ENCODE data around the gene SLC30A3. TPM values are rescaled to one million over a fixed set of nuclear protein-coding genes. Genes with fewer than 3 reads are reported as not detected.

Gene SLC30A3
- total RNA-seq, 3 donors from 2014 or later = 0.15 to 0.43 (median 0.18) TPM

GRCh38 chr2:27258051-27258450 is 4.8 kb downstream of the SLC30A3 start:
- Mint-ChIP-seq H3K4me3 (no peak overlapping the region), H3K27me3 (ENCODE audit: low read depth) (peaks cover 69% of the 10 kb centered on the region), H3K36me3 (ENCODE audit: insufficient read depth) (no peaks in the 10 kb centered on the region), H3K9me3 (no peaks in the 10 kb centered on the region), H3K4me1 (ENCODE audit: low read depth) (peaks cover 13% of the 10 kb centered on the region)
- no peak for DNase-seq
- no peak for ATAC-seq

DNA sequence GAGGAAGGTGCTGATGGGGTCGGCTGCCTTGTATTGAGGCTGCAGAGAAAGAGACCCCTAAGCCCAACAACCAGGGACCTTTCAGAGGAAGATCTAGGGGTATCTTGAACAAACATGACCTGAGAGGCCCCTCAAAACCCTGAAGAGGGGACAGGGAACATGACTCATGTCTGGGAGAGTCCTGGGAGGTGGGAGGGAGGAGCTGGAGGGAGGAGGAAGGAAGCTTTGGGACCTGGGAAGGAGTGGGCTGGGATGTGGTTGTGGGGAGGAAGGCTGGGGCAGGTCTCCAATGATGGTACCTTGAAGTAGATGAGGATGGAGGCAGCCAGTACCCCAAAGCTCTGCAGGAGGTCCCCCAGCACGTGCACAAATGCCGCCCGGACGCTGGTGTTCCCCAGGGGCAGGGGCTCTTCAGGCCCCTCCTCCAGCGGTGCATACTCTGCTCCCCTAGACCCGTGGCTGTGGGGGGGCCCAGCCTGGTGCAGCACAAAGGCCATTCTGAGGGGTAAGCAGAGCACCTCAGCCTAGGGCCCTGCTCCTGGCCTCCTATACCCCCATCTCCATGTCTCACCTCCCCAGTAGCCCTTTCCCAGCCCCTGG is 5.9 kb downstream of the SLC30A3 start:
- no peaks in the 10 kb centered on the region for H3K9me3 Mint-ChIP-seq
- DNase-seq = no peak
- no peak for ATAC-seq
- no peak overlapping the region for H3K4me3 Mint-ChIP-seq
- H3K4me1 Mint-ChIP-seq (ENCODE audit: low read depth) = peaks cover 12% of the 10 kb centered on the region
- H3K36me3 Mint-ChIP-seq (ENCODE audit: insufficient read depth) = no peaks in the 10 kb centered on the region
- peaks cover 73% of the 10 kb centered on the region for H3K27me3 Mint-ChIP-seq (ENCODE audit: low read depth)

GRCh38 chr2:27255660-27256059 is 7.2 kb downstream of the SLC30A3 start:
- ATAC-seq (no peak), DNase-seq (no peak)
- Mint-ChIP-seq H3K9me3 (no peaks in the 10 kb centered on the region), H3K4me3 (no peak overlapping the region), H3K36me3 (ENCODE audit: insufficient read depth) (no peaks in the 10 kb centered on the region), H3K4me1 (ENCODE audit: low read depth) (no peaks in the 10 kb centered on the region), H3K27me3 (ENCODE audit: low read depth) (peaks cover 69% of the 10 kb centered on the region)

- Mint-ChIP-seq H3K4me1 (ENCODE audit: low read depth) (no peaks in the 10 kb centered on the region), H3K4me3 (no peak overlapping the region), H3K36me3 (ENCODE audit: insufficient read depth) (no peaks in the 10 kb centered on the region), H3K9me3 (no peaks in the 10 kb centered on the region), H3K27me3 (ENCODE audit: low read depth) (peaks cover 65% of the 10 kb centered on the region)
- ATAC-seq (no peak), DNase-seq (no peak)
Observed at GRCh38 chr2:27255187-27255586, 7.7 kb downstream of the SLC30A3 start.

- Mint-ChIP-seq H3K36me3 (ENCODE audit: insufficient read depth) (no peaks in the 10 kb centered on the region), H3K9me3 (no peaks in the 10 kb centered on the region), H3K27me3 (ENCODE audit: low read depth) (peaks cover 43% of the 10 kb centered on the region), H3K4me3 (no peak overlapping the region), H3K4me1 (ENCODE audit: low read depth) (no peaks in the 10 kb centered on the region)
- DNase-seq (no peak), ATAC-seq (no peak)
Observed at GRCh38 chr2:27251766-27252165, 11.1 kb downstream of the SLC30A3 start.

- no peak for ATAC-seq
- Mint-ChIP-seq H3K4me1 (ENCODE audit: low read depth) (no peaks in the 10 kb centered on the region), H3K9me3 (no peaks in the 10 kb centered on the region), H3K36me3 (ENCODE audit: insufficient read depth) (no peaks in the 10 kb centered on the region), H3K4me3 (no peak overlapping the region), H3K27me3 (ENCODE audit: low read depth) (peaks cover 33% of the 10 kb centered on the region)
- no peak for DNase-seq
Observed at GRCh38 chr2:27250652-27251379, 12.0 kb downstream of the SLC30A3 start.

DNA sequence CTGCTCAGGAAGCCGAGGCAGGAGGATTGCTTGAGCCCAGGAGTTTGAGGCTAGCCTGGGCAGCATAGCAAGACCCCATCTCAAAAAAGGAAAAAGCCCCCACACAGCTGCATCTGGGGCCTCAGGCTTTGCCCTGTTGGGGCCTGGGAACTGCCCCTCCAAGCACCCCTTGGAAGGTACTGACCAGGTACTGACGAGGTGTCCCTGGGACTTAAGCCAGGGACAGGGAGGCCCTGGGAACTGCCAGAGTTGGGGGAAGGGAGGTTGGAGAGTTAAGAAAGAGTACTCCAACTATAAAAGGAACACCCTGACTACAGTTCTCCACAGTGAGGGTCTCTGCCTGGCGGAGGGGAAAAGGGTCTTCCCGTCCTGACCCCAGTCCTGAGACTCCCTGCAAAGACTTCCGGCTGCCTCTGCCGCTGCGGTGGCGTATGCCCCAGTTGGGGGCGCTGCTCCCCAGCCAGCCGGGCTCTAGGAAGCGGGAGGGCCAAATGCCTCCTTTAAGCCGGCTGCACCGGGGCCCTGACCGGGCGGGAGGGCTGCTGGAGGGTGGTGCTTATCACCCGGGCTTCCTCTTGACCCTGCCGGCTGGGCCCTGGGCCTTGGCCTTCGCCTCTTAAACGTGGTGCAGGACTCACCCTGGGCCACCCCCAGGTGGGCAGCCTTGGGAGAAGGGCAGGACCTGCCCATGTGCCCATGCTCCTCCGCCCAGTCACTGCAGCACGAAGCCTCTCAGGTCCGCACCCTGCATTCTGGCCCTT is 12.8 kb downstream of the SLC30A3 start:
- peak; percentile 27 for DNase-seq
- Mint-ChIP-seq H3K9me3 (no peaks in the 10 kb centered on the region), H3K4me1 (ENCODE audit: low read depth) (no peaks in the 10 kb centered on the region), H3K36me3 (ENCODE audit: insufficient read depth) (no peaks in the 10 kb centered on the region), H3K27me3 (ENCODE audit: low read depth) (peaks cover 28% of the 10 kb centered on the region), H3K4me3 (no peak overlapping the region)
- ATAC-seq = peak; percentile 76

GRCh38 chr2:27249159-27249890 is 13.5 kb downstream of the SLC30A3 start:
- no peak for ATAC-seq
- no peak for DNase-seq
- Mint-ChIP-seq H3K36me3 (ENCODE audit: insufficient read depth) (no peaks in the 10 kb centered on the region), H3K27me3 (ENCODE audit: low read depth) (peaks cover 21% of the 10 kb centered on the region), H3K4me1 (ENCODE audit: low read depth) (no peaks in the 10 kb centered on the region), H3K4me3 (no peak overlapping the region), H3K9me3 (no peaks in the 10 kb centered on the region)

DNA sequence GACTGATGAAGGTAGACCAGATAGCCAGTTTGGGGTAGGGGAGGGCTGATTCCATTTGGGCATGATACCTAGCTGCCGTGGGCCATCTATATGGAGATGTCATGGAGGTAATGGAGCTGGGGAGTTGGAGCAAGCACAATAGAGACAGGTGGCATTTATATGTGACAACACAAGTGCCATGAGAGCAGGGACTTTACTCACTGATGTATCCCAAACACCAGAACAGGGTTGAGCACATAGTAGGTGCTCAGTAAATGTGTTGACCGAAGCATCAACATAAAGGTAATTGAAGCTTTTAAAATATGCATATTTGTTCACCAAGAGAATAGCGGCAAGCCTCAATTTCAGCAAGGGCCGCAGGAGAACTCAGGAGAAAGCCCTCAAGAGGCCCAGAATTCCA is 15.0 kb downstream of the SLC30A3 start:
- ATAC-seq (no peak), DNase-seq (no peak)
- H3K4me3 Mint-ChIP-seq = no peak overlapping the region
- H3K4me1 Mint-ChIP-seq (ENCODE audit: low read depth) = no peaks in the 10 kb centered on the region
- H3K36me3 Mint-ChIP-seq (ENCODE audit: insufficient read depth) = peaks cover 3% of the 10 kb centered on the region
- H3K9me3 Mint-ChIP-seq = no peaks in the 10 kb centered on the region
- H3K27me3 Mint-ChIP-seq (ENCODE audit: low read depth) = peaks cover 18% of the 10 kb centered on the region

DNA sequence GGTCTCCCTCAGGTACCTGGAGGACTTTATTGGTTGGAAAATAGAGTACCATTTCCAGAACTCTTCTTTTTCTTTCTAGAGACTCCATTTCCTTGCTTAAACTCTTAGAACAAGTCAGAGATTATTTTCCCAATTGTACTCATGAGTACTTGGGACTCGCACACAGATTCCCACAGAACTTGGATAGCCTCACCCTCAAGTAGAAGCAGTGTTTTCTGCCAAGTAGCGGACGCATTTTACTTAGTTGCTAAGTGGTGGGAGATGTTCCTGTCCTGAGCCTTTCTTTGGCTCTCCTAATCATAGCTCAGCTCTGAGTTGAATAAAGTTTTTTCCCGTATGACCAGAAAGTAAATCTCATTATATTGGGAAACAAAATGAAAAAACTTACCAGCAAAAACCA is 17.2 kb downstream of the SLC30A3 start:
- DNase-seq = no peak
- Mint-ChIP-seq H3K36me3 (ENCODE audit: insufficient read depth) (peaks cover 17% of the 10 kb centered on the region), H3K4me1 (ENCODE audit: low read depth) (peaks cover 4% of the 10 kb centered on the region), H3K4me3 (no peak overlapping the region), H3K9me3 (no peaks in the 10 kb centered on the region), H3K27me3 (ENCODE audit: low read depth) (peaks cover 6% of the 10 kb centered on the region)
- no peak for ATAC-seq

GRCh38 chr2:27245116-27245515 is 17.7 kb downstream of the SLC30A3 start:
- ATAC-seq = no peak
- Mint-ChIP-seq H3K9me3 (no peaks in the 10 kb centered on the region), H3K27me3 (ENCODE audit: low read depth) (peaks cover 5% of the 10 kb centered on the region), H3K4me3 (no peak overlapping the region), H3K4me1 (ENCODE audit: low read depth) (peaks cover 4% of the 10 kb centered on the region), H3K36me3 (ENCODE audit: insufficient read depth) (peaks cover 22% of the 10 kb centered on the region)
- no peak for DNase-seq

DNA sequence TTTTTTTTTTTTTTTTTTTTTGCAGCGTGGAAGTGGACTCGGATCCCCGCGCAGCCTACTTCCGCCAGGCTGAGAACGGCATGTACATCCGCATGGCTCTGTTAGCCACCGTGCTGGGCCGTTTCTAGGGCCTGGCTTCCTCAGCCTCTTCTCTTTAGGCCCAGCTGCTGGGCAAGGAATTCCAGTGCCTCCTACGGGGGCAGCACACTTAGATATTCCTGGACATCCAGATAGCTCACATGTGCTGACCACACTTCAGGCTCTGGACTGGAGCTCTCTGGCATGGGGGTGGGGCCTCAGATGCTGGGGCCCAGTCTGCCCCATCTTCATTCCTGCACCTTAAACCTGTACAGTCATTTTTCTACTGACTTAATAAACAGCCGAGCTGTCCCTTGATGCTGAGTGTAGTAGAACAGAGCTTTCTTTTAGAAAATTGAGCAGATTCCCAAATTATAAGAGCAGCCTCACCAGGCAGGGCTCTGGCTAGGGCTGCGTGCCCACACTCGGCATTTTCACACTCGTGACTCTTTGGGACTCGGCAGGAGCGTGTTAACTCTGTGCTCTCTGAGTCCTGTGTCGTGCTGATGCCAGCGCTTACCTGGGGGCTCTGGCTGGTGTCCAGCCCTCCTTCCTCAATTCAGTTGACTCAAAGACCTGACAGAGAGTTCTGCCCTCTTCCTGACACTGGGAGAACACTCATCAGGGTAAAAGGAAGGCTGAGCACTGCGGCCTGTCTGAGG is 19.3 kb downstream of the SLC30A3 start:
- no peak for ATAC-seq
- Mint-ChIP-seq H3K27me3 (ENCODE audit: low read depth) (peaks cover 5% of the 10 kb centered on the region), H3K9me3 (no peaks in the 10 kb centered on the region), H3K36me3 (ENCODE audit: insufficient read depth) (peaks cover 32% of the 10 kb centered on the region), H3K4me1 (ENCODE audit: low read depth) (peaks cover 4% of the 10 kb centered on the region), H3K4me3 (no peak overlapping the region)
- no peak for DNase-seq

- Mint-ChIP-seq H3K36me3 (ENCODE audit: insufficient read depth) (peaks cover 42% of the 10 kb centered on the region), H3K27me3 (ENCODE audit: low read depth) (no peaks in the 10 kb centered on the region), H3K4me3 (no peak overlapping the region), H3K9me3 (no peaks in the 10 kb centered on the region), H3K4me1 (ENCODE audit: low read depth) (peaks cover 4% of the 10 kb centered on the region)
- ATAC-seq (no peak), DNase-seq (no peak)
Observed at GRCh38 chr2:27242614-27242951, 20.3 kb downstream of the SLC30A3 start.

Measured in activated T-cell treated with anti-CD3 and anti-CD28 coated beads, Interleukin-2, amount 50 U/mL, for 4 hours (primary cell).